NCI-H146 treated with DMSO at 0.1 percent for 48 hours (cell line): ENCODE data around the gene MARCHF2.
A peak's percentile ranks its signal among the peaks of the same experiment; 100 is the strongest.
"Not testable (repeated sequence)": the region's sequence is repeated elsewhere in the genome, so short reads cannot be mapped to it uniquely, and the experiment has no call there.

Source experiments
- DNase-seq: peaks from one replicate; lab custom pipeline; 2025; ENCODE audit not compliant: unreplicated experiment; lab: John Stamatoyannopoulos, UW

Gene MARCHF2

DNA sequence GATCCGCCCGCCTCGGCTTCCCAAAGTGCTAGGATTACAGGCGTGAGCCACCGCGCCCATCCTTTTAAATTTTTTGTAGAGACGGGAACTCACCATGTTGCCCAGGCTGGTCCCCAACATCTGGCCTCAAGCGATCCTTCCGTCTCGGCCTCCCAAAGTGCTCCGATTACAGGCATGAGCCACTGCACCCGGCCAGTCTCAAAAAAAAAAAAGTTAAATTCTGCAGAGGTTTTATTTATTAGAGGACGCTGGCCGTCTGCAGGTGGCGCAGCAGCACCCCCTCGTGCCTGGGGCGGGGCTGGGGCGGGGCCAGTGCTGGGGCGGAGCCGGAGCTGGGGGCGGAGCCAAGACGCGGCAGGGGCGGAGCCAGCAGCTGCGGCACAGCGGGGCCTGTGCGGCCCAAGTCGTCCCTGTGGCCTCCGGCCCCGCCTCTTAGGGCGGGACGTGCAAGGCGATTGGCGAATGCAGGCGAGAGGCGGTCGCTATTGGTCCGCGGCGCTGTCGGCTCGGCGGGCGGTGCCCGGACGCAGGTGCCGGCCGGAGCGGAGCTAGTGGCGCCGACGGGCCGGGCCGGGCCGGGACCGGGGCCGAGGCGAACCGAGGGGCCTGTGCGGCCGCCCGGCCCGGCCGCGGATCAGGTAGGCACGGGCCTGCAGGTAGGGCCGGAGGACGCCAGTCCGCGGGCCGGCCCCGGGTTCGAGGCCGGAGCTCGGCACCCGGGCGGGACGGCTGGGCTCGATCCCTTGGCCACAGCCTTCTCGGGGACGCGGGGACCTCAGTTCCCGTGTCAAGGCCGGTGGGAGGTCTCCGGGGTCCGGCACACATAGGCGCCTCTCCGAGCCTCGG lies at the start of gene MARCHF2:
MARCHF2 (plus strand) TSS at position 523 of the 846 bp plus-strand sequence. CDS start 8,536 bp downstream, outside the sequence.
- DNase-seq = peak; percentile 80

GRCh38 chr19:8363803-8364771 lies 49.0 kb upstream of the MARCHF2 start, which contains the start of gene ANGPTL4:
Gene ANGPTL4, plus strand, starts transcription at chr19:8364155. Its CDS starts 167 bp downstream, at chr19:8364322.
- DNase-seq = no peak

GRCh38 chr19:8366121-8366581 lies 47.0 kb upstream of the MARCHF2 start:
- DNase-seq = no peak

- DNase-seq = no peak
Measured at GRCh38 chr19:8366961-8367326, 46.2 kb upstream of the MARCHF2 start.

GRCh38 chr19:8367327-8368001 lies 45.6 kb upstream of the MARCHF2 start:
- DNase-seq = no peak

DNA sequence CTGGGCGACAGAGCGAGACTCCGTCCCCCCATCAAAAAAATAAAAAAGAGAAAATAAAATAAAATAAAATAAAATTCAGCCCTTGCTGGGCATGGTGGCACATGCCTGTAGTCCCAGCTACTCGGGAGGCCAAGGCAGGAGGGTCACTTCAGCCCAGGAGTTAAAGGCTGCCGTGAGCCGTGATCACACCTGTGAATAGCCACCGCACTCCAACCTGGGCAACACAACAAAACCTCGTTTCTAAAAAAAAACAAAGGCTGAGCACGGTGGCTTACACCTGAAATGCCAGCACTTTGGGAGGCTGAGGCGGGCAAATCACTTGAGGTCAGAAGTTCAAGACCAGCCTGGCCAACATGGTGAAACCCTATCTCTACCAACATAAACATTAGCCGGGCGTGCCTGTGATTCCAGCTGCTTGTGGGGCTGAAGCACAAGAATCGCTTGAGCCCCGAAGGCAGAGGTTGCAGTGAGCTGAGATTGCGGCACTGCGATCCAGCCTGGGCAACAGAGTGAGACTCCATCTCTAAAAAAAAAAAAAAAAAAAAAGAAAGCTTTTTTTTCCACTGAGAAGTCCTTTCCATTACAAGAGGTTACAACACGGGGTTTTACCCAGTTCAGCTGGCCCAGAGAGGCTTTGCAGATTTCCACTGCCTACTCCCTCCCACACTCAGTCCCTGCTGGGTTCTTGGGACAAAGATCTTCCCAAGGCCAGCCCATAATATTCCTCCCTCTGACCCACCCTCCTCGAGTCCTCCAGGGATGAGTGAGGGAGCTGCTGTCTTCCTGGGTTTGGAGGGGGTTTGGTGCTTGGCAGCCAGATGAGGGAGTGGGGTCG lies 42.7 kb upstream of the MARCHF2 start:
- no peak for DNase-seq

DNA sequence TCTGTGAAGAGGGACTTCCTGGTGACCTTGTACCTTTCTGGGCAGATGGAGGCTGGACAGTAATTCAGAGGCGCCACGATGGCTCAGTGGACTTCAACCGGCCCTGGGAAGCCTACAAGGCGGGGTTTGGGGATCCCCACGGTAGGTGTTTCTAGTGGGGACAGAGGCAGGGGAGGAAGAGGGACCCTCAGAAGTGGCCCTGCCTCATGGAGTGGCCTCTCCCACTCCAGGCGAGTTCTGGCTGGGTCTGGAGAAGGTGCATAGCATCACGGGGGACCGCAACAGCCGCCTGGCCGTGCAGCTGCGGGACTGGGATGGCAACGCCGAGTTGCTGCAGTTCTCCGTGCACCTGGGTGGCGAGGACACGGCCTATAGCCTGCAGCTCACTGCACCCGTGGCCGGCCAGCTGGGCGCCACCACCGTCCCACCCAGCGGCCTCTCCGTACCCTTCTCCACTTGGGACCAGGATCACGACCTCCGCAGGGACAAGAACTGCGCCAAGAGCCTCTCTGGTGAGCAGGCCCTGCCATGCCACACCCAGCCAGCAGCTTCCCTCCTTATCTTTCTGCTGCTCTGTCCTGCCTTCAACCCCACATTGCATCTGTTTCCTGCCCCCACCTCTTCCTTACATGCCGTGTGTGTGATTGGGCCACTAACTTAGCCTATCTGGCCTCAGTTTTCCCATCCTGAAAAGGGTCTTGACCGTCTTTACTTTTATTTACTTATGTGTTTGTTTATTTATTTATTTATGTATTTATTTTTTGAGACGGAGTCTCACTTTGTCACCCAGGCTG lies 41.9 kb upstream of the MARCHF2 start:
- DNase-seq = no peak

DNA sequence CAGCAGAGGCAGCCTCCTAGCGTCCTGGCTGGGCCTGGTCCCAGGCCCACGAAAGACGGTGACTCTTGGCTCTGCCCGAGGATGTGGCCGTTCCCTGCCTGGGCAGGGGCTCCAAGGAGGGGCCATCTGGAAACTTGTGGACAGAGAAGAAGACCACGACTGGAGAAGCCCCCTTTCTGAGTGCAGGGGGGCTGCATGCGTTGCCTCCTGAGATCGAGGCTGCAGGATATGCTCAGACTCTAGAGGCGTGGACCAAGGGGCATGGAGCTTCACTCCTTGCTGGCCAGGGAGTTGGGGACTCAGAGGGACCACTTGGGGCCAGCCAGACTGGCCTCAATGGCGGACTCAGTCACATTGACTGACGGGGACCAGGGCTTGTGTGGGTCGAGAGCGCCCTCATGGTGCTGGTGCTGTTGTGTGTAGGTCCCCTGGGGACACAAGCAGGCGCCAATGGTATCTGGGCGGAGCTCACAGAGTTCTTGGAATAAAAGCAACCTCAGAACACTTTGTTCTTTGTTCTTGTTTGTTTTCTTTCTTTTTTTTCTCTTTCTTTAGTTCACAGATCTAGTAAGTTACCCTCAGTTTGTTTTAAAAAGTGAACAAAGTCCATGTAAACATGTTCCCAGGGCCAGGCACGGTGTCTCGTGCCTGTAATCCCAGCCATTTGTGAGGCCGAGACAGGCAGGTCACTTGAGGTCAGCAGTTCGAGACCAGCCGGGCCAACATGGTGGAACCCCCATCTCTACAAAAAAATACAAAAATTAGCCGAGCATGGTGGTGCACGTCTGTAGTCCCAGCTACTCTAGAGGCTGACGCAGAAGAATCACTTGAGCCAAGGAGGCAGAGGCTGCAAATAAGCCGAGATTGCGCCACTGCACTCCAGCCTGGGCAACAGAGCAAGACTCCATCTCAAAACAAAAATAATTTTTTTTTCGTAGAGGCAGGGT lies 39.0 kb upstream of the MARCHF2 start:
- no peak for DNase-seq

GRCh38 chr19:8375766-8376165 lies 37.3 kb upstream of the MARCHF2 start:
- DNase-seq = not testable (repeated sequence)

- DNase-seq = not testable (repeated sequence)
Measured at GRCh38 chr19:8376373-8376974, 36.6 kb upstream of the MARCHF2 start.

DNA sequence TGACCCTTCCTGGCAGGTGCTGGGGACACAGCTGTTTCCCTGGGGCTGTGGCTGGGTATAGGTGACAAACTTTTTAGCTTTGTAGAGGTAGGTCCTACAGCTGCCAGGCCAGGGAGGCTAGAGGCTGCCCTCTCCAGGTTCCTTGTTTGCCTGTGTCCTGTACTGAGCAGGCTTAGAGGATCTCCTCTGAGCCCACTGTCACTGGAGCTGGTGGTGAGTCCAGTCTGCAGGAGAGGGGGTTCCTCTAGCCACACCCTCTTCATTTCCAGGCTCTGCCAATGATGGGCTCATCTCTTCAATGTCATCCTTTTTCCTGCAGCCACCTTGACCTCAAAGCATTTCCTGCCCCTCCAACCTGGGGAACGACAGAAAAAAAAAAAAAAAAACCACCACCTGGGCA lies 35.5 kb upstream of the MARCHF2 start:
- DNase-seq = no peak

- DNase-seq = not testable (repeated sequence)
Measured at GRCh38 chr19:8379156-8379891, 33.8 kb upstream of the MARCHF2 start.

DNA sequence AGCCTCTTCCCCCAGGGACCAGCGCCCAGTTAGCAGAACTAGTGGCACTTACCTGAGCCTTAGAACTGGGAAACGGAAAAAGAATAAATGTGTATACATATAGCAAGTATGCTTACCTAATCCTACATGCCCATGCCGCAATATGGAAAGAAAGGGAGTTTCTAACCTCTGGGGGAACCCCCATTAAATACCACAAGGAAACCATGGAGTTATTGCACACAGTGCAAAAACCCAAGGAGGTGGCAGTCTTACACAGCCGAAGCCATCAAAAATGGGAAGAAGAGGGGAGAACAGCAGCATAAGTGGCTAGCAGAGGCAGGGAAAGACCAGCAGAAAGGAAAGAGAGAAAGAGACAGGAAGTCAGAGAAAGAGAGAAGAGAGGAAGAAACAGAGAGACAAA lies 28.5 kb upstream of the MARCHF2 start:
- not testable (repeated sequence) for DNase-seq

GRCh38 chr19:8385103-8385502 lies 28.0 kb upstream of the MARCHF2 start:
- not testable (repeated sequence) for DNase-seq

DNA sequence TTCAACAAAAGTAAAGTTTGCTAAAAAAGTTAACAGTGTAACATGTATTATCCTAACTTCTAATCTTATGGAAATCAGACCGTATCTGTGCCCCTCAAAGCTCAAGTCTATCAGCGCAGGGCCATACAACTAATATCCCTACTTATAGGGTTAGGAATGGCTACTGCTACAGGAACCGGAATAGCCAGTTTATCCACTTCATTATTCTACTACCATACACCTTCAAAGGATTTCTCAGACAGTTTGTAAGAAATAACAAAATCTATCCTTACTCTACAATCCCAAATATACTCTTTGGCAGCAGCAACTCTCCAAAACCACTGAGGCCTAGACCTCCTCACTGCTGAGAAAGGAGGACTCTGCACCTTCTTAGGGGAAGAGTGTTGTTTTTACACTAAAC lies 27.5 kb upstream of the MARCHF2 start:
- DNase-seq = not testable (repeated sequence)

GRCh38 chr19:8386419-8386818 lies 26.7 kb upstream of the MARCHF2 start:
- DNase-seq = not testable (repeated sequence)

DNA sequence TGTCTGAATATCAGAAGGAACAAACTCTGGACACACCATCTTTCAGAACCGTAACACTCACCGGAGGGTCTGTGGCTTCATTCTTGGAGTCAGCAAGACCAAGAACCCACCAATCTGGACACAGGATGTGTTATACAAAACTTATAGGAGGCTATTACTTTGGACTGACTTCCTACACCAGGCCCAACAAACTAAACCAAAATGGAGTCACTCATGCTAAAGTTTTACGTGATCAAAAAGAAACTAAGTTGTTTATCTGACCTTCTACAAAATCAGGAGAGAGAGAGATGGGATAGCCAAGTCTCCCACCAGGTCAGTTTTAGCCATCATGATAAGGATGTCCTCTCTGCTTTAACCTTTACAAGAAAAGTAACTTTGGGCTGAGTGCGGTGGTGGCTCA lies 26.1 kb upstream of the MARCHF2 start:
- no peak for DNase-seq
